Hepatocyte (in vitro differentiated cells): ENCODE data around the gene RAB4B.
"Not testable (repeated sequence)": the region's sequence is repeated elsewhere in the genome, so short reads cannot be mapped to it uniquely, and the experiment has no call there.

Experiments
- CTCF ChIP-seq: fragments of 200-600 bp; sonication (generic); IDR thresholded peaks from 2 replicates; pipeline ENCODE4 v1.5.1; 2016; ENCODE audit warnings: antibody characterized with exemption, mild to moderate bottlenecking; ENCODE audit not compliant: poor library complexity
- EZH2 ChIP-seq: fragments of 200-600 bp; sonication (generic); IDR thresholded peaks from 2 replicates; pipeline ENCODE4 v1.6.1; 2016; ENCODE audit warnings: antibody characterized with exemption, mild to moderate bottlenecking, borderline replicate concordance
- EZH2phosphoT487 ChIP-seq: fragments of 200-600 bp; sonication (generic); IDR thresholded peaks from one replicate; pipeline ENCODE4 v1.6.1; 2018; ENCODE audit warnings: antibody characterized with exemption, mild to moderate bottlenecking, low read depth, moderate library complexity; ENCODE audit not compliant: unreplicated experiment, severe bottlenecking

- TF ChIP-seq CTCF, EZH2, EZH2phosphoT487: not testable (repeated sequence)
Measured at GRCh38 chr19:40822704-40823553, 44.9 kb downstream of the RAB4B start.
